SU-DHL-6 (cell line): ENCODE measurements around the gene CRY2.

Experiments used
- H2AFZ ChIP-seq: fragments of 200-600 bp; sonication (generic); 2 replicates; pipeline ENCODE4 v1.6.1; 2014; ENCODE audit warnings: low read depth, mild to moderate bottlenecking, moderate library complexity, mixed read lengths, antibody characterized with exemption, low read length; ENCODE audit not compliant: severe bottlenecking
- H3F3A ChIP-seq: fragments of 200-600 bp; shearing (Covaris generic); 2 replicates; pipeline ENCODE4 v1.6.0; 2016; ENCODE audit warnings: antibody characterized with exemption, mild to moderate bottlenecking; ENCODE audit not compliant: insufficient read depth
- H3K27ac ChIP-seq: fragments of 200-600 bp; sonication (generic); 2 replicates; pipeline ENCODE4 v1.5.1; 2016; ENCODE audit warnings: low read depth, mild to moderate bottlenecking, low read length, moderate library complexity, mixed read lengths
- H3K27me3 ChIP-seq: fragments of 200-600 bp; sonication (generic), shearing (Covaris generic); 2 replicates; pipeline ENCODE4 v1.6.0; 2014; ENCODE audit warnings: mild to moderate bottlenecking, low read length
- H3K36me3 ChIP-seq: fragments of 200-600 bp; sonication (generic); 2 replicates; pipeline ENCODE4 v1.6.1; 2014; ENCODE audit warnings: mild to moderate bottlenecking, low read length, mixed read lengths
- H3K4me2 ChIP-seq: fragments of 300-600, 200-600 bp; shearing (Covaris generic), sonication (generic); 2 replicates; pipeline ENCODE4 v1.6.0; 2014; ENCODE audit warnings: low read length, low read depth, mild to moderate bottlenecking; ENCODE audit not compliant: poor library complexity, severe bottlenecking
- H3K4me3 ChIP-seq: fragments of 200-600 bp; sonication (generic); 2 replicates; pipeline ENCODE4 v1.5.1; 2014; ENCODE audit warnings: antibody characterized with exemption, low read length, mild to moderate bottlenecking, mixed read lengths; ENCODE audit not compliant: insufficient read depth, poor library complexity, severe bottlenecking
- H3K79me2 ChIP-seq: fragments of 200-600 bp; sonication (generic); 2 replicates; pipeline ENCODE4 v1.6.1; 2014; ENCODE audit warnings: mild to moderate bottlenecking, low read length, moderate library complexity; ENCODE audit not compliant: insufficient read depth
- H3K9ac ChIP-seq: fragments of 200-600 bp; sonication (generic); 2 replicates; pipeline ENCODE4 v1.7.0; 2014; ENCODE audit warnings: mild to moderate bottlenecking, low read length
- H3K9me2 ChIP-seq: fragments of 200-600 bp; sonication (generic); replicated peaks from 2 replicates; pipeline ENCODE4 v1.6.1; 2014; ENCODE audit warnings: low read length; ENCODE audit not compliant: insufficient read depth
- H3K9me3 ChIP-seq: fragments of 200-600 bp; sonication (generic); 2 replicates; pipeline ENCODE4 v1.6.1; 2014; ENCODE audit warnings: low read length, mixed read lengths; ENCODE audit not compliant: insufficient read depth
- H4K20me1 ChIP-seq: fragments of 200-600 bp; sonication (generic); 2 replicates; pipeline ENCODE4 v1.6.1; 2014; ENCODE audit warnings: low read depth, mild to moderate bottlenecking, antibody characterized with exemption, low read length, moderate library complexity, mixed read lengths
- EZH2phosphoT487 ChIP-seq: fragments of 200-600 bp; sonication (generic), shearing (Covaris generic); conservative IDR thresholded peaks from 2 replicates; pipeline ENCODE4 v1.6.1; 2018; ENCODE audit warnings: mild to moderate bottlenecking, antibody characterized with exemption, low read length, moderate library complexity, mixed read lengths
- TF ChIP-seq, protein P1 (sequence below): fragments of 200-600 bp; sonication (generic); IDR thresholded peaks from one replicate; pipeline ENCODE4 v1.5.1; 2017; ENCODE audit warnings: antibody characterized with exemption, mild to moderate bottlenecking, low read length, moderate library complexity; ENCODE audit not compliant: insufficient read depth, poor library complexity, severe bottlenecking

The CRY2 gene

DNA sequence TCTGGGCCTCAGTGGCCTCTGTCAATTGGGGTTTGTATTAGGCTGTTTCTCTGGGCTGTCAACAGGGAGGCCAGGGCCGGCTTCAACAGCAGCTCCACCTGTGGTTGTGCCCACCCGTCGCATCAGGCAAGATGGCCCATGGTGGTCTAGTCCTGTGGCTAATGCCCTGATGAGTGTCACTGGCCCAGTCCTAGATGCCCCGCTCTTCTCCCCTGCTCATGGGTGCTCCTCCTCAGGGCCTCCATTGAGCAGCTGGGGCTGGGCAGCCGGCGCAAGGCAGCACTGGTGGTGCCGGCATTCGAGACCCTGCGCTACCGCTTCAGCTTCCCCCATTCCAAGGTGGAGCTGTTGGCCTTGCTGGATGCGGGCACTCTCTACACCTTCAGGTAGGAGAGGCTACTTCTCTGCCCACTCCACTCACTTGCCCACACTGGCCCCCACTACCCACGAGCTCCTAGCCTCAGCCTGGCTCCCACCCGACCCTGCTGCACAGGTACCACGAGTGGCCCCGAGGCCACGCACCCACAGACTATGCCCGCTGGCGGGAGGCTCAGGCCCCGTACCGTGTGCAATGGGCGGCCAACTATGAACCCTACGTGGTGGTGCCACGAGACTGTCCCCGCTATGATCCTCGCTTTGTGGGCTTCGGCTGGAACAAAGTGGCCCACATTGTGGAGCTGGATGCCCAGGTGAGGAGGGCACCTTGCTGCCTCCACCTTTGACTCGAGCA, 80.6 kb downstream of the CRY2 start:
- H3K36me3 ChIP-seq = no peaks in the 10 kb centered on the region
- no peak overlapping the region for H3K9ac ChIP-seq
- peaks cover 28% of the 10 kb centered on the region for H3F3A ChIP-seq

DNA sequence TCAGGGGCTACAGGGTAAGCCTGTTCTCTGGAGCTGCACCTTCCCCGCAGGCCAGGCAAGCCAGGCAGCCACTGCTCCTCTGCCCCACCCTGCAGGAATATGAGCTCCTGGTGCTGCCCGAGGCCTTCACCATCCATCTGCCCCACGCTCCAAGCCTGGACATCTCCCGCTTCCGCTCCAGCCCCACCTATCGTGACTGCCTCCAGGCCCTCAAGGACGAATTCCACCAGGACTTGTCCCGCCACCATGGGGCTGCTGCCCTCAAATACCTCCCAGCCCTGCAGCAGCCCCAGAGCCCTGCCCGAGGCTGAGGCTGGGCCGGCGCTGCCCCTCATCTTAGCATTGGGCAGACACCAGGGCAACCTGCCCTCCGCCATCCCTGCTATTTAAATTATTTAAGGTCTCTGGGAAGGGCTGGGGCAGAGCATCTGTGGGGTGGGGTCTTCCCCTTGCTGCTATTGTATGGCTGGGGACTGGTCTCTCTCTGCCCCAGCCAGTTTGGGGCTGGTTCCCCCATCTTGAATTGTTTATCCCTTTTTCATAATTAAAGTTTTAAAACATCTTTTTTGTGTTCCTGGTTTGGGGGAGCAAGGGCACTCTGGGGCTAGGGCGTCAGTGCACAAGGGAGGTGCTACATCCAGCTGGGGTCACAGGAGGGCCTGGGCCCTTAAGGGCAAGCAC, 81.4 kb downstream of the CRY2 start:
- no peak for TF ChIP-seq EZH2phosphoT487
- TF ChIP-seq, protein P1, sequence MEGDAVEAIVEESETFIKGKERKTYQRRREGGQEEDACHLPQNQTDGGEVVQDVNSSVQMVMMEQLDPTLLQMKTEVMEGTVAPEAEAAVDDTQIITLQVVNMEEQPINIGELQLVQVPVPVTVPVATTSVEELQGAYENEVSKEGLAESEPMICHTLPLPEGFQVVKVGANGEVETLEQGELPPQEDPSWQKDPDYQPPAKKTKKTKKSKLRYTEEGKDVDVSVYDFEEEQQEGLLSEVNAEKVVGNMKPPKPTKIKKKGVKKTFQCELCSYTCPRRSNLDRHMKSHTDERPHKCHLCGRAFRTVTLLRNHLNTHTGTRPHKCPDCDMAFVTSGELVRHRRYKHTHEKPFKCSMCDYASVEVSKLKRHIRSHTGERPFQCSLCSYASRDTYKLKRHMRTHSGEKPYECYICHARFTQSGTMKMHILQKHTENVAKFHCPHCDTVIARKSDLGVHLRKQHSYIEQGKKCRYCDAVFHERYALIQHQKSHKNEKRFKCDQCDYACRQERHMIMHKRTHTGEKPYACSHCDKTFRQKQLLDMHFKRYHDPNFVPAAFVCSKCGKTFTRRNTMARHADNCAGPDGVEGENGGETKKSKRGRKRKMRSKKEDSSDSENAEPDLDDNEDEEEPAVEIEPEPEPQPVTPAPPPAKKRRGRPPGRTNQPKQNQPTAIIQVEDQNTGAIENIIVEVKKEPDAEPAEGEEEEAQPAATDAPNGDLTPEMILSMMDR = no peak
- Histone ChIP-seq H3K9ac (no peak overlapping the region), H2AFZ (no peak overlapping the region), H3K27ac (no peak overlapping the region), H3F3A (peaks cover 34% of the 10 kb centered on the region), H3K4me3 (no peak overlapping the region), H3K36me3 (no peaks in the 10 kb centered on the region), H3K9me2 (no peaks in the 10 kb centered on the region), H4K20me1 (no peaks in the 10 kb centered on the region), H3K9me3 (no peaks in the 10 kb centered on the region), H3K79me2 (0 out of 2 replicates have a peak, but pooled peaks cover 9% of the 10 kb centered on the region), H3K27me3 (no peaks in the 10 kb centered on the region), H3K4me2 (peak overlapping the region; percentile 93)

More for the DNA sequence above, 80.6 kb downstream of the CRY2 start:
- H3K4me3 ChIP-seq = no peak overlapping the region
- H4K20me1 ChIP-seq = no peaks in the 10 kb centered on the region
- no peak overlapping the region for H3K27ac ChIP-seq
- TF ChIP-seq, protein P1 = no peak
- no peak for TF ChIP-seq EZH2phosphoT487
- H3K27me3 ChIP-seq = no peaks in the 10 kb centered on the region
- H3K79me2 ChIP-seq = 0 out of 2 replicates have a peak, but pooled peaks cover 7% of the 10 kb centered on the region
- no peak overlapping the region for H2AFZ ChIP-seq
- H3K9me2 ChIP-seq = no peaks in the 10 kb centered on the region
- H3K9me3 ChIP-seq = no peaks in the 10 kb centered on the region
- no peak overlapping the region for H3K4me2 ChIP-seq

DNA sequence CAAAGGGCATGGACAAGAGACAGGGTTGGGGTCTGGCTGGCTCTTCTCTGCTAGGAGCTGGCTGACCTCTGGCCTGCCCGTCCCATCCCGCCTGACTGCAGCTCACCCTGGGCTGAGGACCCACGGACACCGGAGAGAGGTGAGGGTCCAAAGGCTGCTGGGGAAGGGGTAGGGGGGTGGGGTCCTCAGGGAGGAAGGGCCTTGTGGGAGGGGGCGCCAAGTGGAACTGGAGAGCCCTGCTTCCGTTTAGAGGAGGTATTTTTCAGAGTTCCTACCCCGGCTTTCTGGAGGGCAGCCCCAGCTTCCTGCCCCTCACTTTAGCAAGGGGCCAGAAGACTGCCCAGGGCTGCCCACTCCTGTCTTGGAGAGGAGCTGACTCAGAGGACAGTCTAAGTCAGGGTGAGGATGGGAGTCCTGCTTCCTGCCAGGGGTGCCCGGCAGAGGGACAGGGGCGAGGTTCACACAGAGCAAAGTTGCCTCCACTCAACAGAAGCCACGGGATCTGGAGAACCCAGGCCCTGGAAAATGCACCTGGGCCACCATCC, 82.3 kb downstream of the CRY2 start:
- TF ChIP-seq, protein P1 = no peak
- no peak for TF ChIP-seq EZH2phosphoT487
- Histone ChIP-seq H2AFZ (no peak overlapping the region), H3K36me3 (no peaks in the 10 kb centered on the region), H3F3A (peaks cover 35% of the 10 kb centered on the region), H3K9ac (peak overlapping the region; percentile 54), H3K4me2 (peak overlapping the region; percentile 93), H3K9me3 (no peaks in the 10 kb centered on the region), H3K79me2 (0 out of 2 replicates have a peak, but pooled peaks cover 9% of the 10 kb centered on the region), H3K27ac (peak overlapping the region; percentile 89), H4K20me1 (no peaks in the 10 kb centered on the region), H3K9me2 (no peaks in the 10 kb centered on the region), H3K27me3 (no peaks in the 10 kb centered on the region), H3K4me3 (peak overlapping the region; percentile 35)
